A549 (cell line): ENCODE results near the gene TSPO. TPM values are rescaled to one million over a fixed set of nuclear protein-coding genes. Genes with fewer than 3 reads are reported as not detected.
A peak's percentile ranks its signal among the peaks of the same experiment; 100 is the strongest.

Experiments
- ATAC-seq, 2 experiments: fragments of 200-7000 bp in 1 of 2; fragments of >200 bp in 1 of 2; cut with Nextera tagmentation in 1 of 2; cut with Tn5 transposase in 1 of 2; 3 replicates each; pipeline versions ENCODE4 v1.8.0 to v1.9.1; 2018 to 2020; ENCODE audit warnings: mild to moderate bottlenecking in 1 of 2, moderate library complexity in 1 of 2
- CTCF ChIA-PET: fragments of 300-600 bp; sonication (Branson Sonifier 250); formaldehyde crosslinking; extraction: SDS; loops from one replicate; lab custom pipeline; 2021; ENCODE audit warnings: antibody characterized with exemption, inconsistent platforms; lab: Yijun Ruan, JAX
- POLR2A ChIA-PET: fragments of 350-600 bp; formaldehyde crosslinking; extraction: SDS; loops from one replicate; lab custom pipeline; 2021; ENCODE audit warnings: antibody characterized with exemption, inconsistent platforms; lab: Yijun Ruan, JAX
- DNase-seq, 2 experiments: peaks; one replicate each; pipeline versions ENCODE4 v3.0.0 to v3.0.0-alpha.2; 2011 to 2016; ENCODE audit warnings: low read depth in 1 of 2, low spot score in 1 of 2
- FAIRE-seq: peaks from 2 replicates; lab custom pipeline; 2011; peaks lifted over from hg19 to GRCh38; lab: Jason Lieb, UNC
- H3K27ac ChIP-seq, 2 experiments: fragments of >200 bp; sonication (Bioruptor Twin); formaldehyde crosslinking; 3 replicates each; pipeline ENCODE4 v1.5.1; 2016 to 2017
- H3K4me1 ChIP-seq: fragments of >200 bp; sonication (Bioruptor Twin); formaldehyde crosslinking; 3 replicates; pipeline ENCODE4 v1.6.1; 2016
- H3K4me2 ChIP-seq: fragments of >200 bp; sonication (Bioruptor Twin); formaldehyde crosslinking; 3 replicates; pipeline ENCODE4 v1.6.1; 2016
- H3K4me3 ChIP-seq: fragments of >200 bp; sonication (Bioruptor Twin); formaldehyde crosslinking; 3 replicates; pipeline ENCODE4 v1.5.1; 2016
- H3K9me3 ChIP-seq: fragments of >200 bp; sonication (Bioruptor Twin); formaldehyde crosslinking; 3 replicates; pipeline ENCODE4 v1.6.1; 2016
- CEBPB ChIP-seq, 2 experiments: fragments of >200 bp in 1 of 2; sonication (Bioruptor Twin) in 1 of 2; formaldehyde crosslinking in 1 of 2; IDR thresholded peaks; 2 replicates each; pipeline ENCODE4 v1.6.1; 2012 to 2016
- CHD2 ChIP-seq: fragments of 150-350 bp; IDR thresholded peaks from 2 replicates; pipeline ENCODE4 v1.6.1; 2014; ENCODE audit warnings: low read length; ENCODE audit not compliant: partially characterized antibody
- CHD4 ChIP-seq: fragments of 200-600 bp; sonication (generic); IDR thresholded peaks from 2 replicates; pipeline ENCODE4 v1.6.1; 2016; ENCODE audit warnings: antibody characterized with exemption, mild to moderate bottlenecking, borderline replicate concordance
- EHF ChIP-seq: fragments of 250-450 bp; sonication (Bioruptor Pico); IDR thresholded peaks from 2 replicates; pipeline ENCODE4 v1.5.0; 2020; ENCODE audit warnings: mild to moderate bottlenecking
- EHMT2 ChIP-seq: fragments of 200-600 bp; sonication (generic); IDR thresholded peaks from 2 replicates; pipeline ENCODE4 v1.6.1; 2016; ENCODE audit warnings: antibody characterized with exemption, low read depth, mild to moderate bottlenecking, moderate library complexity
- FOSB ChIP-seq: fragments of 250-450 bp; sonication (Bioruptor Pico); IDR thresholded peaks from 2 replicates; pipeline ENCODE4 v1.5.0; 2020; ENCODE audit warnings: mild to moderate bottlenecking, moderate library complexity
- HDAC2 ChIP-seq: fragments of 200-600 bp; sonication (generic); IDR thresholded peaks from 2 replicates; pipeline ENCODE4 v1.6.1; 2016
- HEYL ChIP-seq: fragments of 250-450 bp; sonication (Bioruptor Pico); IDR thresholded peaks from 2 replicates; pipeline ENCODE4 v1.8.0; 2021; ENCODE audit warnings: mild to moderate bottlenecking, moderate library complexity
- HOXB13 ChIP-seq: fragments of 250-450 bp; sonication (Bioruptor Pico); IDR thresholded peaks from 2 replicates; pipeline ENCODE4 v1.5.0; 2020; ENCODE audit warnings: low read depth, mild to moderate bottlenecking, moderate library complexity
- KDM5A ChIP-seq: fragments of 200-600 bp; sonication (generic); IDR thresholded peaks from 2 replicates; pipeline ENCODE4 v1.6.1; 2016; ENCODE audit warnings: antibody characterized with exemption, mild to moderate bottlenecking
- MAFK ChIP-seq: fragments of 450-650 bp; IDR thresholded peaks from 2 replicates; pipeline ENCODE4 v1.6.1; 2014; ENCODE audit not compliant: partially characterized antibody
- MAZ ChIP-seq: fragments of 150-350 bp; IDR thresholded peaks from 2 replicates; pipeline ENCODE4 v1.6.1; 2014; ENCODE audit warnings: antibody characterized with exemption, low read depth, low read length, borderline replicate concordance
- MYC ChIP-seq: IDR thresholded peaks from 2 replicates; pipeline ENCODE4 v1.6.1; 2012; ENCODE audit warnings: mild to moderate bottlenecking, inconsistent platforms, low read length, improper control_type of control experiment, borderline replicate concordance
- NPAS2 ChIP-seq: fragments of 250-450 bp; sonication (Bioruptor Pico); IDR thresholded peaks from 2 replicates; pipeline ENCODE4 v1.8.0; 2022; ENCODE audit warnings: mild to moderate bottlenecking, moderate library complexity, borderline replicate concordance
- NR3C1 ChIP-seq: fragments of >200 bp; sonication (Bioruptor Twin); formaldehyde crosslinking; IDR thresholded peaks from 3 replicates; pipeline ENCODE4 v1.6.1; 2017
- PHF8 ChIP-seq: fragments of 200-600 bp; sonication (generic); IDR thresholded peaks from 2 replicates; pipeline ENCODE4 v1.6.1; 2016; ENCODE audit warnings: low read depth, mild to moderate bottlenecking, antibody characterized with exemption, moderate library complexity, borderline replicate concordance
- POLR2A ChIP-seq: IDR thresholded peaks from 2 replicates; pipeline ENCODE4 v1.6.1; 2012; ENCODE audit warnings: mild to moderate bottlenecking, low read length
- RAD21 ChIP-seq, 2 experiments: fragments of >200 bp in 1 of 2; sonication (Bioruptor Twin) in 1 of 2; formaldehyde crosslinking in 1 of 2; IDR thresholded peaks in 1 of 2; conservative IDR thresholded peaks in 1 of 2; 2 replicates in 1 of 2; 3 replicates in 1 of 2; pipeline ENCODE4 v1.6.1; 2012 to 2018; ENCODE audit warnings: inconsistent platforms in 1 of 2
- RARB ChIP-seq: fragments of 250-450 bp; sonication (Bioruptor Pico); IDR thresholded peaks from 2 replicates; pipeline ENCODE4 v1.8.0; 2021; ENCODE audit warnings: mild to moderate bottlenecking, moderate library complexity
- WGBS: methylation state at CpG from one replicate; pipeline ENCODE4 v1.1.6; 2017; ENCODE audit errors: missing lambda C conversion rate; 5-methylcytosine and 5-hydroxymethylcytosine counted together
- polyA plus RNA-seq, 4 experiments: library from polyadenylated mRNA; depleted of rRNA in 3 of 4; stranded (reverse); fragments of >200 nt; fragmentation: RNase III in 1 of 4; extraction: RNeasy Plus Mini Kit Qiagen cat#74134 plus additional on column Dnase treatment in 1 of 4; gene quantifications; 2 replicates in 3 of 4; 3 replicates in 1 of 4; pipeline ENCODE4 v1.2.3, GENCODE V29; 2011 to 2017
- TF ChIP-seq, protein P1 (sequence below): IDR thresholded peaks from 2 replicates; pipeline ENCODE4 v1.6.1; 2012
- TF ChIP-seq, protein P2 (sequence below): fragments of 250-450 bp; sonication (Bioruptor Pico); IDR thresholded peaks from 2 replicates; pipeline ENCODE4 v1.5.0; 2021; ENCODE audit warnings: mild to moderate bottlenecking, moderate library complexity, borderline replicate concordance
- TF ChIP-seq, protein P3 (sequence below): IDR thresholded peaks from 2 replicates; pipeline ENCODE4 v1.6.1; 2012; ENCODE audit warnings: low read depth, borderline replicate concordance
- TF ChIP-seq, protein P4 (sequence below): fragments of 450-650 bp; IDR thresholded peaks from 2 replicates; pipeline ENCODE4 v1.6.1; 2014; ENCODE audit warnings: antibody characterized with exemption
- TF ChIP-seq, protein P5 (sequence below): fragments of >200 bp; sonication (Bioruptor Twin); formaldehyde crosslinking; IDR thresholded peaks from 3 replicates; pipeline ENCODE4 v1.6.1; 2016

The TSPO gene
- polyA plus RNA-seq, 2 of the 4 experiments (the other 2 are of a cell fraction): 43.2 to 94.4 TPM

DNA sequence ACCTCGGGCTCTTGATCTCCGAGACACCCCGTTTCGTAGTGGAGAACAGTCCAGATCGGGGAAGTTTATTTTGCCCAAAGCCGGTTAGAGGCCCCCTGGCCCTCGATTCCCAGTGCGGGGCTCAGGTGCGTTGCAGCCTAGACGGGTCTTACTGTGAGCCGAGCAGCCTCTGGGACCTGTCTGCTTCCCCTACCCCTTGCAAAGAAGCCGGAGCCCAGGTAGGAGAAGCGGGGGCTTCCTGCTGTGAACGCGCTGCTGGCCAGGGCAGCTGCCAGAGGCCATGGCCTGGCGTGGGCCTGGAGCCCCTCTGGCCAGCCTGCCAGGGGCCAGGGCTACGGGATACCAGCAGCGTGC, 621 bp downstream of the TSPO start:
- H3K9me3 ChIP-seq: no peaks in the 10 kb centered on the region

DNA sequence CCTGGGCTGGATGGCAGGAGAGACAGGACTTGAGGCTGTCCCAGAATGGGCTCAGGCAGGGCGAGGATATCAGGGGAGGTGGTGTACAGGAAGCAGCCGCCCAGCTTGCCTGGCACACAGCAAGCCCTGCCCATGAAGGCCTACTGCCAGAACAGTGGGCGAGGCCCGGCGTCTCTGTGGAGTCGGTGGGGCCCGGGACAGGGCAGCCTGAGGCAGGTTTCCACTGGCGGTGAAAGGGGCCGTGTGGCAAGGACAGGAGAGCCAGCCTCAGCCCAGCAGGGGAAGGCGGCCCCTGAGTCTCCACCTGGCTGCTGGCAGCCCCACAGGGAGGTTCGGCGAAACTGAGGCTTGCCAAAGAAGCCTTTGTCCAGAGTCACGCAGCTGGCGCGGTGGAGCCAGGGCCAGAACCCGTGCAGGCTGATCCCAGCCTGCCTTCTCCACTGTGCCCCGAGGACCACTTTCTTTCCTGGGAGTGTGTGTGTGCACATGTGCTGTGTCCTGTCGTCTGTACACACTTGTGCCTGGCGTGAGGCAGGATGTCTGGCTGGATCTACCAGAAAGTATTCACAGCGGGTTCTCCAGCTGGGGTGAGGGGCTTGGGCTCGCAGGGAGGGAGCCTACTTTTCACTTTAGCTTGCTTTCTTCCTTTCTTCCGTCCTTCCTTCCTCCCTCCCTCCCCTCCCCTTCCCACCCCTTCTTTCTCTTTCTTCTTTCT, 1.2 kb downstream of the TSPO start:
- CTCF ChIA-PET: no interaction called here
- peak overlapping the region; percentile 93 for H3K4me3 ChIP-seq
- TF ChIP-seq, protein P1, sequence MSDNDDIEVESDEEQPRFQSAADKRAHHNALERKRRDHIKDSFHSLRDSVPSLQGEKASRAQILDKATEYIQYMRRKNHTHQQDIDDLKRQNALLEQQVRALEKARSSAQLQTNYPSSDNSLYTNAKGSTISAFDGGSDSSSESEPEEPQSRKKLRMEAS: peak; percentile 19; the same call in 1 of the 2 replicates
- TF ChIP-seq MAZ: no peak
- TF ChIP-seq, all 56 proteins: peak for 1
- peak; percentile 73 to 85 for ATAC-seq
- H3K4me1 ChIP-seq: peaks cover 14% of the 10 kb centered on the region; the same call in 2 of the 3 replicates
- WGBS: 35% methylated on average over 6 of the region's 22 CpGs
- POLR2A ChIA-PET: no interaction called here
- no peak for FAIRE-seq
- H3K9me3 ChIP-seq: no peaks in the 10 kb centered on the region
- H3K4me2 ChIP-seq: peak overlapping the region; percentile 100
- peak in 1 of 2 experiments; percentile 55 for DNase-seq
- H3K27ac ChIP-seq: peak overlapping the region; percentile 92 to 98

More for the DNA sequence above, 621 bp downstream of the TSPO start:
- no peak for TF ChIP-seq EHF (CRISPR knock-in tag)
- TF ChIP-seq HDAC2: no peak
- TF ChIP-seq POLR2A: no peak
- TF ChIP-seq MYC: 0 out of 2 replicates have a peak, but pooled peaks have one; percentile 1
- TF ChIP-seq CHD2: no peak
- CTCF ChIA-PET: no interaction called here
- Histone ChIP-seq H3K4me3 (peak overlapping the region; percentile 93), H3K27ac (peak overlapping the region; percentile 92 to 98), H3K4me1 (peaks cover 14% of the 10 kb centered on the region; the same call in 2 of the 3 replicates), H3K4me2 (peak overlapping the region; percentile 100)
- DNase-seq (no peak), ATAC-seq (peak in 1 of 2 experiments; percentile 48; a peak in 5 of 6 replicates), FAIRE-seq (no peak)
- POLR2A ChIA-PET: no interaction called here
- 13% methylated on average over 3 of the region's 18 CpGs for WGBS

DNA sequence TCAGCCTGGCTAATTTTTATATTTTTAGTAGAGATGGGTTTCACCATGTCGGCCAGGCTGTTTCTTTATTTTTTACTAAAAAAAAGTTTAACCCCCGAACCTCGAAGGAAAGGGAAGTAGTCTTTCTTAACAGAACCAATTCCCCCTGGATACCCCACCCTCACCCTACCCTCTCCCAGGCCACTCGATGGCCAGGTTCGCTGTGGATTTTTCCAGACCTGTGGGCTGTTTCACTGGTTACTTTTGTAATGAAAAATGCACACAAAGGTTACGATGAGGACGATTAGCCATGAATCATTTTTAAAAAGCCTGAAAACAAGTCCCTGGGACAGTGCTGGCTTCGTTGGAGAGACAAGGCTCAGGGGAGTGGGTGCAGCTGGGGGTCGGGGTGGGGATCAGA, 2.5 kb downstream of the TSPO start:
- H3K4me3 ChIP-seq: no peak overlapping the region

DNA sequence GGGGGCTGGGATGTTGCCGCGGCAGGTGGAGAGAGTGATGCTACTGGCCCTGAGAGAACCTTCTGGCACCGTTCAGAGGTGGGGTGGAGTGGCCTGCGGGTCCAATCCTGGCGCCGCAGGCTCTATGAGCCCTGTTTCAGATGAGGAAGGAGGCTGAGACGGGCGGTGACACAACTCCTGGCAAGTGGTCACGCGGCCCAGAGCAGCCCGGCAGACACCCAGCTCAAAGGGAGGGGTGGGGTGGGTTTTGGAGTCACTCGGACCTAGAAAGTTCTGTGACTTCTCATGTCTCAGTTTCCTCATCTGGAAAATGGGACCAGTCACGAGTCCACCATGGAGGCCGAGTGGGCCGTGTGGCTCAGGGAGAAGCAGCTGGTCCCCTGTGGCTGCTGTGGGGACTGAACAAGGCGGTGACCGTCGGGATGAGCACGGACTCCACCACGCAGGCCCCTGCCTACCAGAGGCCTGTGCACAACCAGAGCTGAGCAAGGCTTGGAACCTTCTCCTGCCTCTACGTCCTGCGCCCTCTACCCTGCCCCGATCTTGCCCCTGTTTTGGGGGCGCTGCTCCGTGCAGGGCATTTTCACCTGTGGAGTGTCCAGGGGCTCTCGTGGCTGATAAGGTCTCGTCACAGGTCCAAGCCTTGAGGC, 3.7 kb downstream of the TSPO start:
- Histone ChIP-seq H3K4me3 (no peak overlapping the region), H3K9me3 (no peaks in the 10 kb centered on the region), H3K4me1 (peaks cover 14% of the 10 kb centered on the region; the same call in 2 of the 3 replicates), H3K4me2 (no peak overlapping the region), H3K27ac (no peak overlapping the region)
- CTCF ChIA-PET: no interaction called here
- DNase-seq (no peak), ATAC-seq (no peak), FAIRE-seq (no peak)
- POLR2A ChIA-PET: no interaction called here
- WGBS: 93% methylated on average over 3 of the region's 27 CpGs
- no peak for TF ChIP-seq HEYL
- no peak for TF ChIP-seq CEBPB (IDR thresholded peaks at IDR 0.05)
- TF ChIP-seq NR3C1: no peak
- no peak for TF ChIP-seq NPAS2 (CRISPR knock-in tag)
- TF ChIP-seq CHD2: no peak
- TF ChIP-seq, protein P1: no peak
- no peak for TF ChIP-seq RAD21 (conservative IDR thresholded peaks at IDR 0.05 in 1 of 2, IDR thresholded peaks at IDR 0.05 in 1 of 2)
- TF ChIP-seq, protein P2, sequence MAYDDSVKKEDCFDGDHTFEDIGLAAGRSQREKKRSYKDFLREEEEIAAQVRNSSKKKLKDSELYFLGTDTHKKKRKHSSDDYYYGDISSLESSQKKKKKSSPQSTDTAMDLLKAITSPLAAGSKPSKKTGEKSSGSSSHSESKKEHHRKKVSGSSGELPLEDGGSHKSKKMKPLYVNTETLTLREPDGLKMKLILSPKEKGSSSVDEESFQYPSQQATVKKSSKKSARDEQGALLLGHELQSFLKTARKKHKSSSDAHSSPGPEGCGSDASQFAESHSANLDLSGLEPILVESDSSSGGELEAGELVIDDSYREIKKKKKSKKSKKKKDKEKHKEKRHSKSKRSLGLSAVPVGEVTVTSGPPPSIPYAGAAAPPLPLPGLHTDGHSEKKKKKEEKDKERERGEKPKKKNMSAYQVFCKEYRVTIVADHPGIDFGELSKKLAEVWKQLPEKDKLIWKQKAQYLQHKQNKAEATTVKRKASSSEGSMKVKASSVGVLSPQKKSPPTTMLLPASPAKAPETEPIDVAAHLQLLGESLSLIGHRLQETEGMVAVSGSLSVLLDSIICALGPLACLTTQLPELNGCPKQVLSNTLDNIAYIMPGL (CRISPR knock-in tag): no peak
- no peak for TF ChIP-seq FOSB (CRISPR knock-in tag)
- TF ChIP-seq KDM5A: no peak
- TF ChIP-seq, protein P3, sequence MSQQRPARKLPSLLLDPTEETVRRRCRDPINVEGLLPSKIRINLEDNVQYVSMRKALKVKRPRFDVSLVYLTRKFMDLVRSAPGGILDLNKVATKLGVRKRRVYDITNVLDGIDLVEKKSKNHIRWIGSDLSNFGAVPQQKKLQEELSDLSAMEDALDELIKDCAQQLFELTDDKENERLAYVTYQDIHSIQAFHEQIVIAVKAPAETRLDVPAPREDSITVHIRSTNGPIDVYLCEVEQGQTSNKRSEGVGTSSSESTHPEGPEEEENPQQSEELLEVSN: no peak
- no peak for TF ChIP-seq POLR2A

More for the DNA sequence above, 2.5 kb downstream of the TSPO start:
- ChIA-PET CTCF (no interaction called here), POLR2A (no interaction called here)
- WGBS: 82% methylated on average over 9 of the region's 9 CpGs
- FAIRE-seq (no peak), ATAC-seq (no peak), DNase-seq (no peak)
- Histone ChIP-seq H3K9me3 (no peaks in the 10 kb centered on the region), H3K27ac (no peak overlapping the region), H3K4me2 (peak overlapping the region; percentile 25; the same call in 1 of the 3 replicates), H3K4me1 (peaks cover 14% of the 10 kb centered on the region; the same call in 2 of the 3 replicates)
- TF ChIP-seq, protein P4, sequence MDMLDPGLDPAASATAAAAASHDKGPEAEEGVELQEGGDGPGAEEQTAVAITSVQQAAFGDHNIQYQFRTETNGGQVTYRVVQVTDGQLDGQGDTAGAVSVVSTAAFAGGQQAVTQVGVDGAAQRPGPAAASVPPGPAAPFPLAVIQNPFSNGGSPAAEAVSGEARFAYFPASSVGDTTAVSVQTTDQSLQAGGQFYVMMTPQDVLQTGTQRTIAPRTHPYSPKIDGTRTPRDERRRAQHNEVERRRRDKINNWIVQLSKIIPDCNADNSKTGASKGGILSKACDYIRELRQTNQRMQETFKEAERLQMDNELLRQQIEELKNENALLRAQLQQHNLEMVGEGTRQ: no peak
- TF ChIP-seq HOXB13 (CRISPR knock-in tag): no peak
- TF ChIP-seq, protein P5, sequence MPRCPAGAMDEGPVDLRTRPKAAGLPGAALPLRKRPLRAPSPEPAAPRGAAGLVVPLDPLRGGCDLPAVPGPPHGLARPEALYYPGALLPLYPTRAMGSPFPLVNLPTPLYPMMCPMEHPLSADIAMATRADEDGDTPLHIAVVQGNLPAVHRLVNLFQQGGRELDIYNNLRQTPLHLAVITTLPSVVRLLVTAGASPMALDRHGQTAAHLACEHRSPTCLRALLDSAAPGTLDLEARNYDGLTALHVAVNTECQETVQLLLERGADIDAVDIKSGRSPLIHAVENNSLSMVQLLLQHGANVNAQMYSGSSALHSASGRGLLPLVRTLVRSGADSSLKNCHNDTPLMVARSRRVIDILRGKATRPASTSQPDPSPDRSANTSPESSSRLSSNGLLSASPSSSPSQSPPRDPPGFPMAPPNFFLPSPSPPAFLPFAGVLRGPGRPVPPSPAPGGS: no peak
- no peak for TF ChIP-seq MAFK
- TF ChIP-seq CHD4: no peak
- no peak for TF ChIP-seq PHF8
- TF ChIP-seq, protein P3: no peak
- TF ChIP-seq RARB (CRISPR knock-in tag): no peak
- TF ChIP-seq EHMT2: no peak
- no peak for TF ChIP-seq NPAS2 (CRISPR knock-in tag)
